OCI-LY7 (cell line): ENCODE measurements around the gene RNF222. TPM values are rescaled to one million over a fixed set of nuclear protein-coding genes. Genes with fewer than 3 reads are reported as not detected.
"Not testable (repeated sequence)": the region's sequence is repeated elsewhere in the genome, so short reads cannot be mapped to it uniquely, and the experiment has no call there.

Experiments
- BruUV-seq: library from RNA; stranded (reverse); fragments of 400-500 nt; replicated peaks from 2 replicates; lab custom pipeline; 2021; lab: Mats Ljungman, UMichigan
- CTCF ChIA-PET: fragments of 300-600 bp; sonication (Branson Sonifier 250); formaldehyde crosslinking; loops from one replicate; lab custom pipeline; 2022; ENCODE audit warnings: antibody characterized with exemption; ENCODE audit not compliant: unreplicated experiment; lab: Charles Lee
- POLR2A ChIA-PET: fragments of 300-600 bp; sonication (Branson Sonifier 250); formaldehyde crosslinking; loops from one replicate; lab custom pipeline; 2022; ENCODE audit warnings: antibody characterized with exemption; lab: Charles Lee
- DNase-seq: peaks from one replicate; pipeline ENCODE4 v3.0.0-alpha.2; 2015; ENCODE audit warnings: low spot score
- H2AFZ ChIP-seq: fragments of 200-600 bp; sonication (generic), shearing (Covaris generic); 2 replicates; pipeline ENCODE4 v1.6.1; 2014; ENCODE audit warnings: mild to moderate bottlenecking, antibody characterized with exemption, low read length, moderate library complexity
- H3K27ac ChIP-seq: fragments of 200-600 bp; sonication (generic); 2 replicates; pipeline ENCODE4 v1.5.1; 2014; ENCODE audit warnings: mixed run types, low read depth, mild to moderate bottlenecking, moderate library complexity, low read length, inconsistent platforms; ENCODE audit not compliant: poor library complexity, severe bottlenecking
- H3K36me3 ChIP-seq: fragments of 200-600 bp; sonication (generic); 2 replicates; pipeline ENCODE4 v1.6.1; 2014; ENCODE audit warnings: mild to moderate bottlenecking, antibody characterized with exemption, low read length, moderate library complexity, mixed read lengths; ENCODE audit not compliant: insufficient read depth
- H3K4me1 ChIP-seq: fragments of 200-600 bp; sonication (generic); 2 replicates; pipeline ENCODE4 v1.5.1; 2014; ENCODE audit warnings: mild to moderate bottlenecking, low read length; ENCODE audit not compliant: insufficient read depth, poor library complexity, severe bottlenecking
- H3K4me2 ChIP-seq: fragments of 200-600 bp; sonication (generic); 2 replicates; pipeline ENCODE4 v1.6.1; 2014; ENCODE audit warnings: mild to moderate bottlenecking, low read length
- H3K4me3 ChIP-seq: fragments of 200-600 bp; sonication (generic); 2 replicates; pipeline ENCODE4 v1.5.1; 2014; ENCODE audit warnings: mild to moderate bottlenecking, low read depth, low read length; ENCODE audit not compliant: poor library complexity, severe bottlenecking
- H3K79me2 ChIP-seq: fragments of 200-600 bp; sonication (generic); 2 replicates; pipeline ENCODE4 v1.6.1; 2016; ENCODE audit warnings: low read depth, mild to moderate bottlenecking, low read length, moderate library complexity, mixed read lengths; ENCODE audit not compliant: insufficient read depth
- H3K9me2 ChIP-seq: fragments of 200-600 bp; sonication (generic); 2 replicates; pipeline ENCODE4 v1.6.1; 2016; ENCODE audit warnings: mild to moderate bottlenecking, low read length, mixed read lengths; ENCODE audit not compliant: insufficient read depth
- H3K9me3 ChIP-seq: fragments of 200-600 bp; sonication (generic); 2 replicates; pipeline ENCODE4 v1.6.1; 2014; ENCODE audit warnings: mild to moderate bottlenecking, mixed run types, low read length, mixed read lengths
- H4K20me1 ChIP-seq: fragments of 200-600 bp; sonication (generic); 2 replicates; pipeline ENCODE4 v1.6.1; 2014; ENCODE audit warnings: mild to moderate bottlenecking, antibody characterized with exemption, low read length, moderate library complexity, mixed read lengths; ENCODE audit not compliant: insufficient read depth
- EZH2phosphoT487 ChIP-seq: fragments of 200-600 bp; sonication (generic); IDR thresholded peaks from 2 replicates; pipeline ENCODE4 v1.6.1; 2018; ENCODE audit warnings: low read depth, borderline replicate concordance, mild to moderate bottlenecking, mixed run types, antibody characterized with exemption, low read length, moderate library complexity, mixed read lengths
- intact Hi-C: fragments of 100-400 bp; cut with micrococcal nuclease; formaldehyde crosslinking; loops from one replicate; pipeline ENCODE4 v1.10.0; 2022; ENCODE audit not compliant: unreplicated experiment
- total RNA-seq, 2 experiments: library from RNA; depleted of rRNA in 1 of 2; stranded (reverse); fragments of >200 nt in 1 of 2; shearing (Covaris generic) in 1 of 2; gene quantifications; 2 replicates each; pipeline ENCODE4 v1.2.3, GENCODE V29; 2014 to 2022
- TF ChIP-seq, protein P1 (sequence below): fragments of 200-600 bp; sonication (generic); conservative IDR thresholded peaks from 2 replicates; pipeline ENCODE4 v1.5.1; 2014; ENCODE audit warnings: mild to moderate bottlenecking, antibody characterized with exemption, low read length, moderate library complexity, mixed read lengths

The RNF222 gene
- total RNA-seq, 2 experiments from 2014 or later: 0.06 to 0.15 TPM

DNA sequence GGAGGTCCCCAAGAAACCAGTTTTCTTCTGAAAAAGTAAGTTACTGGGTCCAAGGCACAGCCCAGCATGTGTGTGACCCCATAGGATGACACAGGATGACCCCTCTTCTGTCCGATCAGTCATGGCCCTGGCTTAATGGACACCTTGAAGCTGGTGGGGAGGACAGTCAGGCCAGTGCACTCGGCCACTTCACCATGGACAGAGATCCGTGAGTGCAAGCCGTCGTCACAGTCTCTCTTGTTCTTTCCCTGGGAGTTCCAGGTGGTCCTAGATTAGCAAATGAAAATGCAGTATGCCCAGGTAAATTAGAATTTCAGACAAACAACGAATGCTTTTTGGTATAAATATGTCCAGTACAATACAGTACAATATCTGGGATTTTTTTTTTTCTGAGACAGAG is 1.4 kb upstream of the RNF222 start:
- H3K27ac ChIP-seq: no peak overlapping the region
- no peaks in the 10 kb centered on the region for H3K36me3 ChIP-seq
- intact Hi-C loops: no loop called here
- ChIA-PET POLR2A (no interaction called here), CTCF (no interaction called here)
- no peak for DNase-seq
- no peaks in the 10 kb centered on the region for H4K20me1 ChIP-seq
- no peak overlapping the region for H3K4me2 ChIP-seq
- no peak overlapping the region for H3K4me3 ChIP-seq
- no peaks in the 10 kb centered on the region for H3K9me2 ChIP-seq
- no peaks in the 10 kb centered on the region for H3K9me3 ChIP-seq
- BruUV-seq: no TSS peak
- peaks cover 3% of the 10 kb centered on the region for H3K4me1 ChIP-seq
- TF ChIP-seq, protein P1, sequence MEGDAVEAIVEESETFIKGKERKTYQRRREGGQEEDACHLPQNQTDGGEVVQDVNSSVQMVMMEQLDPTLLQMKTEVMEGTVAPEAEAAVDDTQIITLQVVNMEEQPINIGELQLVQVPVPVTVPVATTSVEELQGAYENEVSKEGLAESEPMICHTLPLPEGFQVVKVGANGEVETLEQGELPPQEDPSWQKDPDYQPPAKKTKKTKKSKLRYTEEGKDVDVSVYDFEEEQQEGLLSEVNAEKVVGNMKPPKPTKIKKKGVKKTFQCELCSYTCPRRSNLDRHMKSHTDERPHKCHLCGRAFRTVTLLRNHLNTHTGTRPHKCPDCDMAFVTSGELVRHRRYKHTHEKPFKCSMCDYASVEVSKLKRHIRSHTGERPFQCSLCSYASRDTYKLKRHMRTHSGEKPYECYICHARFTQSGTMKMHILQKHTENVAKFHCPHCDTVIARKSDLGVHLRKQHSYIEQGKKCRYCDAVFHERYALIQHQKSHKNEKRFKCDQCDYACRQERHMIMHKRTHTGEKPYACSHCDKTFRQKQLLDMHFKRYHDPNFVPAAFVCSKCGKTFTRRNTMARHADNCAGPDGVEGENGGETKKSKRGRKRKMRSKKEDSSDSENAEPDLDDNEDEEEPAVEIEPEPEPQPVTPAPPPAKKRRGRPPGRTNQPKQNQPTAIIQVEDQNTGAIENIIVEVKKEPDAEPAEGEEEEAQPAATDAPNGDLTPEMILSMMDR: no peak
- TF ChIP-seq EZH2phosphoT487: no peak
- no peaks in the 10 kb centered on the region for H3K79me2 ChIP-seq
- H2AFZ ChIP-seq: no peak overlapping the region

DNA sequence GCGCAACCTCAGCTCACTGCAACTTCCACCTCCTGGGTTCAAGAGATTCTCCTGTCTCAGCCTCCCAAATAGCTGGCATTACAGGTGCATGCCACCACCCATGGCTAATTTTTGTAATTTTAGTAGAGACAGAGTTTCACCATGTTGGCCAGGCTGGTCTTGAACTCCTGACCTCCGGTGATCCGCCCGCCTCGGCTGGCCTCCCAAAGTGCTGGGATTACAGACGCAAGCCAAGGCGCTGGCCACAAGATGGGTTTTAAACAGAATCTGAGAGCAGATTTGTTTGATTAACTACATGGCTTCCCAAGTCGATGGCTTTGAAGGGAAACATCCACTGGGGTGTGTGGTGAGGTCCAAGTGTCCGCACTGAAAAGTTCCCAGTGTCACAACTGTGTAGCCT is 3.1 kb downstream of the RNF222 start:
- intact Hi-C loops, H4K20me1 ChIP-seq, H2AFZ ChIP-seq, CTCF ChIA-PET, H3K36me3 ChIP-seq, BruUV-seq, H3K4me2 ChIP-seq, H3K4me3 ChIP-seq, H3K9me2 ChIP-seq, H3K9me3 ChIP-seq, H3K27ac ChIP-seq, DNase-seq, H3K79me2 ChIP-seq: not testable (repeated sequence)
- POLR2A ChIA-PET: interaction anchor here (0.5 to 2.2 kb wide), 4 partner anchors 11 to 66 kb away, joined by 3 to 5 read pairs (median 4); no protein-coding TSS in a partner anchor
- H3K4me1 ChIP-seq: peaks cover 12% of the 10 kb centered on the region

DNA sequence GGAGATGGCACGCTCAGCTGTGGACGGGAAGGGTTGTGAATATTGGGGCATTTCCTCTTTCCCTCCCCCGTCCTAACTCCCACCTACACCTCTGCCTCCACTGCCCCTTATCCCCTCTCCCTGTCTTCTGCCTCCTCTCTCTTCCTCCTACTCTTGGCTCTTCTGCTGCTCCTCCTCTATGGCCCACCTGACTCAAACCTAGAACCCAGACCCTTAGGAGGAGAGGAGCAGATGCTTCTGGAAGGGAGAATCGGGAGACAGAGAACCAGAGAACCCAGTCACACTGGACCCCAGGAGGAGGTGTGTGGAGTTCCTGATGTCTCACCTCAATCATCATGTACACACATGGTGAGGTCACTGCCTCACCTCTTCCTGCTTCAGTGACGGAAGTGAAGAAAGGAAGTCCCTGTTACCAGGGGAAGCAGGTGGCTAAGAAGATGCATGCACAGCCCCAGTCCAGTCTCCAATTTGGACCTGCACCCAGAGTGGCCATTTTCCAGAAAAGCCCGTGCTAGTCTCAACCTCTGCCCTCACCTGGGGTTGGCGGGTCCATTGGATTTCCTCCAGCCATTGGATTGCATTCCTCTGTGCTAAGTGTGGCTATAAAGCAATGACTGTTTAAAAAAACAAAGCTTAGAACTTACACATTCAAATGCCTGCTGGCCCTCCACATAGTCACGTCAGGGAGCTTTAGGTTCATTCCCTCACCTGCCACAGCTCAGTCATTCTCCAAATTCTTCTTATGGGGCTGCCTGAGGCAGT is 4.0 kb downstream of the RNF222 start:
- Histone ChIP-seq H3K4me3 (no peak overlapping the region), H3K27ac (no peak overlapping the region), H3K4me1 (peaks cover 12% of the 10 kb centered on the region), H3K36me3 (no peaks in the 10 kb centered on the region), H3K9me2 (no peaks in the 10 kb centered on the region), H3K79me2 (no peaks in the 10 kb centered on the region), H4K20me1 (no peaks in the 10 kb centered on the region), H3K4me2 (peak overlapping the region; percentile 33), H2AFZ (peak overlapping the region; percentile 58), H3K9me3 (no peaks in the 10 kb centered on the region)
- TF ChIP-seq, protein P1: no peak
- TF ChIP-seq EZH2phosphoT487: no peak
- no TSS peak for BruUV-seq
- ChIA-PET POLR2A (interaction anchor here (0.6 to 2.2 kb wide), 4 partner anchors 10 to 508 kb away, joined by 3 to 5 read pairs (median 4); no protein-coding TSS in a partner anchor), CTCF (no interaction called here)
- intact Hi-C loops: no loop called here
- DNase-seq: peak; percentile 71
